HEK293 (cell line): ENCODE results near the gene SLC6A17.

Source experiments
- CTCF ChIA-PET: fragments of 350-600 bp; formaldehyde crosslinking; extraction: SDS; loops from one replicate; lab custom pipeline; 2021; ENCODE audit warnings: antibody characterized with exemption; lab: Yijun Ruan, JAX
- POLR2A ChIA-PET: fragments of 300-600 bp; formaldehyde crosslinking; extraction: SDS; loops from one replicate; lab custom pipeline; 2020; ENCODE audit warnings: antibody characterized with exemption, inconsistent platforms; lab: Yijun Ruan, JAX
- H3K27ac ChIP-seq: fragments of 200-500 bp; sonication (Bioruptor generic); 2 replicates; pipeline ENCODE4 v1.5.1; 2014; ENCODE audit warnings: low read depth, low read length, control low read depth, inconsistent platforms; ENCODE audit errors: extremely low read depth
- H3K36me3 ChIP-seq, 2 experiments: fragments of 200-500 bp in 1 of 2; sonication (Bioruptor generic) in 1 of 2; 1 replicate in 1 of 2; 2 replicates in 1 of 2; pipeline ENCODE4 v1.5.1; 2014 to 2017; ENCODE audit warnings: inconsistent platforms in 2 of 2, low read length in 2 of 2; ENCODE audit not compliant: control insufficient read depth in 2 of 2, insufficient read depth in 1 of 2
- H3K4me1 ChIP-seq: fragments of 200-500 bp; sonication (Bioruptor generic); 2 replicates; pipeline ENCODE4 v1.5.1; 2014; ENCODE audit warnings: mild to moderate bottlenecking, low read length, inconsistent platforms; ENCODE audit not compliant: control insufficient read depth, insufficient read depth
- H3K4me3 ChIP-seq: 2 replicates; pipeline ENCODE4 v1.5.1; 2011; ENCODE audit warnings: low read depth, mild to moderate bottlenecking, control low read depth, low read length, moderate library complexity
- H3K9me3 ChIP-seq: fragments of 200-500 bp; sonication (Bioruptor generic); 2 replicates; pipeline ENCODE4 v1.5.1; 2014; ENCODE audit warnings: low read depth, low read length, inconsistent platforms; ENCODE audit not compliant: control insufficient read depth, insufficient read depth
- HIC1 ChIP-seq: fragments of 450-650 bp; formaldehyde crosslinking; IDR thresholded peaks from 2 replicates; pipeline ENCODE4 v1.5.1; 2016; ENCODE audit warnings: missing biosample characterization, missing genetic modification characterization
- IKZF3 ChIP-seq: fragments of 450-650 bp; IDR thresholded peaks from 2 replicates; pipeline ENCODE4 v1.5.0; 2018; ENCODE audit warnings: missing biosample characterization, mild to moderate bottlenecking, missing genetic modification characterization, moderate library complexity
- KLF10 ChIP-seq: fragments of 450-650 bp; IDR thresholded peaks from 2 replicates; pipeline ENCODE4 v1.5.1; 2018; ENCODE audit warnings: missing biosample characterization, mild to moderate bottlenecking, missing genetic modification characterization
- SETDB1 ChIP-seq: IDR thresholded peaks from one replicate; pipeline ENCODE4 v1.6.1; 2017; ENCODE audit warnings: mild to moderate bottlenecking, low read length, moderate library complexity, mixed read lengths; ENCODE audit not compliant: insufficient read length
- ZBTB20 ChIP-seq: fragments of 450-650 bp; formaldehyde crosslinking; IDR thresholded peaks from 2 replicates; pipeline ENCODE4 v1.5.1; 2016; ENCODE audit warnings: missing biosample characterization, missing genetic modification characterization
- ZBTB6 ChIP-seq: fragments of 450-650 bp; formaldehyde crosslinking; IDR thresholded peaks from 2 replicates; pipeline ENCODE4 v1.5.1; 2017; ENCODE audit warnings: missing biosample characterization, missing genetic modification characterization
- ZIC2 ChIP-seq: fragments of 450-650 bp; formaldehyde crosslinking; IDR thresholded peaks from 2 replicates; pipeline ENCODE4 v1.5.1; 2016; ENCODE audit warnings: missing biosample characterization, missing genetic modification characterization
- ZNF10 ChIP-seq: fragments of 450-650 bp; formaldehyde crosslinking; IDR thresholded peaks from 2 replicates; pipeline ENCODE4 v1.5.1; 2017; ENCODE audit warnings: missing biosample characterization, missing genetic modification characterization
- ZNF121 ChIP-seq: fragments of 450-650 bp; formaldehyde crosslinking; IDR thresholded peaks from 2 replicates; pipeline ENCODE4 v1.5.1; 2016; ENCODE audit warnings: missing biosample characterization, missing genetic modification characterization
- ZNF16 ChIP-seq: fragments of 450-650 bp; formaldehyde crosslinking; IDR thresholded peaks from 2 replicates; pipeline ENCODE4 v1.5.1; 2016; ENCODE audit warnings: low read depth, missing biosample characterization, missing genetic modification characterization
- ZNF169 ChIP-seq: fragments of 450-650 bp; formaldehyde crosslinking; IDR thresholded peaks from 2 replicates; pipeline ENCODE4 v1.5.1; 2016; ENCODE audit warnings: missing biosample characterization, missing genetic modification characterization
- ZNF184 ChIP-seq: fragments of 450-650 bp; IDR thresholded peaks from 2 replicates; pipeline ENCODE4 v1.5.1; 2018; ENCODE audit warnings: missing biosample characterization, mild to moderate bottlenecking, missing genetic modification characterization
- ZNF2 ChIP-seq: fragments of 450-650 bp; formaldehyde crosslinking; IDR thresholded peaks from 2 replicates; pipeline ENCODE4 v1.5.1; 2016; ENCODE audit warnings: missing biosample characterization, missing genetic modification characterization
- ZNF26 ChIP-seq: fragments of 450-650 bp; formaldehyde crosslinking; IDR thresholded peaks from 2 replicates; pipeline ENCODE4 v1.5.1; 2016; ENCODE audit warnings: missing biosample characterization, missing genetic modification characterization
- ZNF274 ChIP-seq, 2 experiments: fragments of 200-500 bp in 1 of 2; fragments of 450-650 bp in 1 of 2; sonication (Bioruptor generic) in 1 of 2; formaldehyde crosslinking in 1 of 2; IDR thresholded peaks; 2 replicates each; pipeline versions ENCODE4 v1.5.1 to v1.6.1; 2014 to 2016; ENCODE audit warnings: borderline replicate concordance in 1 of 2, inconsistent platforms in 1 of 2, low read length in 1 of 2, missing biosample characterization in 1 of 2, missing genetic modification characterization in 1 of 2
- ZNF391 ChIP-seq: fragments of 450-650 bp; formaldehyde crosslinking; IDR thresholded peaks from 2 replicates; pipeline ENCODE4 v1.5.1; 2016; ENCODE audit warnings: low read depth, missing biosample characterization, missing genetic modification characterization, borderline replicate concordance
- ZNF404 ChIP-seq: fragments of 450-650 bp; formaldehyde crosslinking; IDR thresholded peaks from 2 replicates; pipeline ENCODE4 v1.5.1; 2017; ENCODE audit warnings: missing biosample characterization, missing genetic modification characterization
- ZNF48 ChIP-seq: fragments of 450-650 bp; formaldehyde crosslinking; IDR thresholded peaks from 2 replicates; pipeline ENCODE4 v1.5.1; 2016; ENCODE audit warnings: missing biosample characterization, missing genetic modification characterization
- ZNF561 ChIP-seq: fragments of 450-650 bp; IDR thresholded peaks from 2 replicates; pipeline ENCODE4 v1.5.1; 2018; ENCODE audit warnings: missing biosample characterization, missing genetic modification characterization, borderline replicate concordance
- ZNF585B ChIP-seq: fragments of 450-650 bp; formaldehyde crosslinking; IDR thresholded peaks from 2 replicates; pipeline ENCODE4 v1.5.1; 2016; ENCODE audit warnings: missing biosample characterization, missing genetic modification characterization
- ZNF596 ChIP-seq: fragments of 450-650 bp; IDR thresholded peaks from 2 replicates; pipeline ENCODE4 v1.5.0; 2018; ENCODE audit warnings: missing biosample characterization, mild to moderate bottlenecking, missing genetic modification characterization, moderate library complexity
- ZSCAN18 ChIP-seq: fragments of 450-650 bp; formaldehyde crosslinking; IDR thresholded peaks from 2 replicates; pipeline ENCODE4 v1.5.1; 2016; ENCODE audit warnings: missing biosample characterization, missing genetic modification characterization
- TF ChIP-seq, protein P1 (sequence below): fragments of 450-650 bp; formaldehyde crosslinking; IDR thresholded peaks from 2 replicates; pipeline ENCODE4 v1.5.1; 2017; ENCODE audit warnings: missing biosample characterization, missing genetic modification characterization

SLC6A17 gene

DNA sequence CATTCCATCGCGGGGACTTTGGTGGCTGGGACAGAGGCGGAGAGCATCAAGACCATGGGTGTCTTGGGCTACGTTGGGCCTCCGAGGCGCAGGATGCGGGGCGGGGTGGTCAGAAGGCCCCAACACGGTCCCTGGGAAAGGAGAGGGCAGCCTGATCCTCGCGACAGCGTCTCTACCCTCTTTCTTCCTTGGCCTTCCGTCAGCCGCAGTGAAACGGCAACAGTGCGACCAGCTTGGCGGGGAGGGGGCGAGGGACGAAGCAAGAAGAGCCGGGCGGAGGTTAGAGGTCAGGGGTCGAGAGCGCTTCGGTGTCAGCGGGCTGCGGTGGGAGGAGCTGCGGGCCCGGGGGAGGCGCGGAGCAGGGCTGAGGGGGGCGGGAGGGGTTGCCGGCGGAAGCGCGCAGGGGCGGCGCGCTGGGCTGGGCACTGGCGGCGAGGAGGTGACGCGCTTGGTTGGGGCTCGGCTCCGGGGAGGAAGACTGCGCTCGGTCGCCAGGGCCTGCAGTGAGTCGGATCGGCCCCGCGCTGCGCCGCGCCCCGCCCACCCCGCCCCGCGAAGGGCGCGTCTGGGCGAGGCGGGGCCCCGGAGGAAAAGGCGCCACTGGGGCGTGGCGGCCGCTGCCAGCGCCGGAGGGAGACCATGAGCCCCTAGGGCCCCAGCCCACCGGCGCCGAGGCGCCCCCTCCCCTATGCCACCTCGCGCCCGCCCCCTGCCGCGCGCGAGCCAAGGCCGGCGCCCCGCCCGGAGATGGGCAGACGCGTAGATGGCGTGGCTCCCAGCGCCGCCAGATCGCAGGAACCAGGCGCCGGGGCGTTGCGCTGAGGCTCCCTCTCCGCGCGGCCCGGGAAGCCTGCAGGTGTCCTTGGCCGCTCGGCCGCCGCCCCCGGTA, 59.7 kb downstream of the SLC6A17 start, which contains the start of gene KCNC4 (continued):
- TF ChIP-seq ZNF274 (IDR thresholded peaks at IDR 0.05; ENCODE audit: low read length) (no peak), ZNF274 (tag by site-specific recombination; IDR thresholded peaks at IDR 0.05; ENCODE audit: borderline replicate concordance) (no peak), ZNF26 (tag by site-specific recombination) (no peak), ZNF561 (tag by site-specific recombination) (peak; percentile 68), ZNF10 (no peak), ZBTB20 (peak; percentile 74; the same call in 1 of the 2 replicates), ZNF404 (tag by site-specific recombination) (no peak), ZSCAN18 (tag by site-specific recombination) (no peak), ZIC2 (tag by site-specific recombination) (peak; percentile 25), ZNF48 (no peak), ZNF585B (tag by site-specific recombination) (no peak), SETDB1 (no peak), ZNF596 (peak; percentile 65; the same call in 1 of the 2 replicates), IKZF3 (tag by site-specific recombination) (peak; percentile 12; the same call in 1 of the 2 replicates)
- TF ChIP-seq, protein P1, sequence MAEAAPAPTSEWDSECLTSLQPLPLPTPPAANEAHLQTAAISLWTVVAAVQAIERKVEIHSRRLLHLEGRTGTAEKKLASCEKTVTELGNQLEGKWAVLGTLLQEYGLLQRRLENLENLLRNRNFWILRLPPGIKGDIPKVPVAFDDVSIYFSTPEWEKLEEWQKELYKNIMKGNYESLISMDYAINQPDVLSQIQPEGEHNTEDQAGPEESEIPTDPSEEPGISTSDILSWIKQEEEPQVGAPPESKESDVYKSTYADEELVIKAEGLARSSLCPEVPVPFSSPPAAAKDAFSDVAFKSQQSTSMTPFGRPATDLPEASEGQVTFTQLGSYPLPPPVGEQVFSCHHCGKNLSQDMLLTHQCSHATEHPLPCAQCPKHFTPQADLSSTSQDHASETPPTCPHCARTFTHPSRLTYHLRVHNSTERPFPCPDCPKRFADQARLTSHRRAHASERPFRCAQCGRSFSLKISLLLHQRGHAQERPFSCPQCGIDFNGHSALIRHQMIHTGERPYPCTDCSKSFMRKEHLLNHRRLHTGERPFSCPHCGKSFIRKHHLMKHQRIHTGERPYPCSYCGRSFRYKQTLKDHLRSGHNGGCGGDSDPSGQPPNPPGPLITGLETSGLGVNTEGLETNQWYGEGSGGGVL (tag by site-specific recombination) = peak; percentile 78

- ChIA-PET POLR2A (interaction anchor here (4.2 kb wide), 1 partner anchor 127 kb away, joined by 26 read pairs; the partner anchor contains the start of gene RBM15), CTCF (interaction anchor here (1.4 to 20.2 kb wide), 3 partner anchors 9 to 251 kb away, joined by 5 to 662 read pairs (median 357); no protein-coding TSS in a partner anchor)
- H3K4me1 ChIP-seq = peaks cover 7% of the 10 kb centered on the region
- H3K9me3 ChIP-seq = no peaks in the 10 kb centered on the region
- H3K4me3 ChIP-seq = peak overlapping the region; percentile 56
- peak overlapping the region; percentile 78 for H3K27ac ChIP-seq
- peaks cover 0 to 6% of the 10 kb centered on the region in 2 experiments; a peak in 1 of 3 replicates for H3K36me3 ChIP-seq
- no peak for TF ChIP-seq ZNF169 (tag by site-specific recombination)
- TF ChIP-seq KLF10 = no peak
- peak; percentile 49; the same call in 1 of the 2 replicates for TF ChIP-seq ZNF2 (tag by site-specific recombination)
- no peak for TF ChIP-seq ZNF121 (tag by site-specific recombination)
- TF ChIP-seq ZNF391 = no peak
- no peak for TF ChIP-seq ZBTB6
- TF ChIP-seq ZNF184 (tag by site-specific recombination) = no peak
- TF ChIP-seq, protein P1 (tag by site-specific recombination) = peak; percentile 86
- no peak for TF ChIP-seq HIC1 (tag by site-specific recombination)
- TF ChIP-seq ZNF16 = no peak
Measured at GRCh38 chr1:110210604-110211495, 60.6 kb downstream of the SLC6A17 start.
